Left cardiac atrium (tissue), 4 donors: ENCODE data around the gene CDK5RAP3. TPM values are rescaled to one million over a fixed set of nuclear protein-coding genes. Genes with fewer than 3 reads are reported as not detected.
"Not testable (repeated sequence)": the region's sequence is repeated elsewhere in the genome, so short reads cannot be mapped to it uniquely, and the experiment has no call there.

Experiments
- ATAC-seq, 2 donors: fragments of 200-7000 bp; cut with Tn5 transposase; one replicate each; pipeline ENCODE4 v1.9.1; 2020; ENCODE audit warnings: mild to moderate bottlenecking in 2 of 2, moderate library complexity in 2 of 2
- DNase-seq: peaks from one replicate; pipeline ENCODE4 v3.0.0-alpha.2; 2020
- intact Hi-C, 2 donors: fragments of 100-400 bp; cut with DNase I; formaldehyde crosslinking; loops; one replicate each; pipeline versions ENCODE4 v1.14.1 to v1.15.1; 2022 to 2023
- total RNA-seq, 2 donors: library from RNA; stranded (reverse); fragmentation: NEBNext Ultra II Directional; extraction: Animal tissue kit (Norgen Biotek cat#: 25700); gene quantifications; one replicate each; pipeline ENCODE4 v1.2.1, GENCODE V29; 2021
- donor health status: DM: no; HTN: yes; CAD: no.
- donor health status: DM: no; HTN: yes; CAD: no; lungs with severe emphysema.
- donor health status: DM: yes; HTN: yes; CAD: no.
- donor health status: Dilated cardiomyopathy.

The CDK5RAP3 gene
- total RNA-seq, 2 donors from 2014 or later, result 62.6 to 66.3 TPM

- intact Hi-C loops, result no loop called here
- peak in 1 of 2 donors; percentile 10 for ATAC-seq
- no peak for DNase-seq
These were observed 40.7 kb downstream of the CDK5RAP3 start for GRCh38 chr17:48011405-48012150.

- DNase-seq (peak; percentile 49), ATAC-seq (peak; percentile 55 to 57)
- intact Hi-C loops, result no loop called here
These were observed 41.2 kb downstream of the CDK5RAP3 start for GRCh38 chr17:48012151-48012520.

- intact Hi-C loops, result no loop called here
- no peak for DNase-seq
These were observed 41.7 kb downstream of the CDK5RAP3 start for GRCh38 chr17:48012654-48013053.

GRCh38 chr17:48013876-48014594 lies 43.1 kb downstream of the CDK5RAP3 start:
- intact Hi-C loops, result no loop called here
- no peak for DNase-seq
- no peak for ATAC-seq

More at GRCh38 chr17:48012654-48013053, 41.7 kb downstream of the CDK5RAP3 start:
- no peak for ATAC-seq

- ATAC-seq, result no peak
- DNase-seq, result no peak
- intact Hi-C loops, result no loop called here
These were observed 43.7 kb downstream of the CDK5RAP3 start for GRCh38 chr17:48014595-48015111.

GRCh38 chr17:48016112-48016511 lies 45.2 kb downstream of the CDK5RAP3 start:
- peak in 1 of 2 donors; percentile 83 for ATAC-seq
- intact Hi-C loops, result no loop called here
- no peak for DNase-seq

- ATAC-seq, DNase-seq: not testable (repeated sequence)
- intact Hi-C loops, result loop anchor here (1.0 to 2.0 kb wide), 4 partner anchors 39 to 175 kb away; no protein-coding TSS in a partner anchor
These were observed 46.9 kb downstream of the CDK5RAP3 start for GRCh38 chr17:48017817-48018158.

GRCh38 chr17:48021934-48022333 lies 51.0 kb downstream of the CDK5RAP3 start:
- no peak for DNase-seq
- intact Hi-C loops, result loop anchor here in 1 of 2 donors (10.0 kb wide), 1 partner anchor 593 kb away; the partner anchor contains the start of genes HOXB7 and HOXB8
- no peak for ATAC-seq

- ATAC-seq (no peak), DNase-seq (no peak)
- intact Hi-C loops, result loop anchor here in 1 of 2 donors (10.0 kb wide), 1 partner anchor 592 kb away; the partner anchor contains the start of genes HOXB7 and HOXB8
These were observed 52.0 kb downstream of the CDK5RAP3 start for GRCh38 chr17:48022901-48023300.

GRCh38 chr17:48023400-48024148 lies 52.7 kb downstream of the CDK5RAP3 start:
- intact Hi-C loops, result loop anchor here in 1 of 2 donors (10.0 kb wide), 1 partner anchor 591 kb away; the partner anchor contains the start of genes HOXB7 and HOXB8
- ATAC-seq (peak; percentile 64 to 68), DNase-seq (peak; percentile 88)

- DNase-seq (peak; percentile 65), ATAC-seq (peak; percentile 11 to 12)
- intact Hi-C loops, result loop anchor here (1.0 to 10.0 kb wide), 4 partner anchors 107 to 593 kb away; partner anchors contain the start of genes HOXB8 (in 2 of the 2) and HOXB7 (in 1 of the 2)
These were observed 53.5 kb downstream of the CDK5RAP3 start for GRCh38 chr17:48024149-48025039.

GRCh38 chr17:48025040-48025903 lies 54.4 kb downstream of the CDK5RAP3 start:
- DNase-seq (peak; percentile 99), ATAC-seq (peak; percentile 86 to 89)
- intact Hi-C loops, result loop anchor here (1.0 to 10.0 kb wide), 4 partner anchors 106 to 592 kb away; partner anchors contain the start of genes HOXB8 (in 2 of the 2) and HOXB7 (in 1 of the 2)

GRCh38 chr17:48025904-48026501 lies 55.1 kb downstream of the CDK5RAP3 start:
- intact Hi-C loops, result loop anchor here (1.0 to 10.0 kb wide), 6 partner anchors 48 to 591 kb away; partner anchors contain the start of genes HOXB8 (in 2 of the 2) and HOXB7 (in 1 of the 2)
- ATAC-seq, result no peak
- no peak for DNase-seq

- DNase-seq (peak; percentile 90), ATAC-seq (peak; percentile 41 to 42)
- intact Hi-C loops, result loop anchor here (1.0 to 10.0 kb wide), 5 partner anchors 48 to 591 kb away; partner anchors contain the start of genes HOXB8 (in 2 of the 2) and HOXB7 (in 1 of the 2)
These were observed 55.8 kb downstream of the CDK5RAP3 start for GRCh38 chr17:48026502-48027321.

- intact Hi-C loops, result loop anchor here (2.0 to 10.0 kb wide), 4 partner anchors 47 to 590 kb away; partner anchors contain the start of genes HOXB8 (in 2 of the 2) and HOXB7 (in 1 of the 2)
- ATAC-seq (no peak), DNase-seq (no peak)
These were observed 56.5 kb downstream of the CDK5RAP3 start for GRCh38 chr17:48027322-48027981.
